NCI-H82 treated with DMSO at 0.1 percent for 48 hours (cell line): ENCODE measurements around the gene PHKA1.
"Not testable (repeated sequence)": the region's sequence is repeated elsewhere in the genome, so short reads cannot be mapped to it uniquely, and the experiment has no call there.

Experiments
- DNase-seq: peaks from one replicate; lab custom pipeline; 2025; ENCODE audit not compliant: unreplicated experiment; lab: John Stamatoyannopoulos, UW

PHKA1 gene

GRCh38 chrX:72572248-72573157 lies 141.6 kb downstream of the PHKA1 start, which contains the start of gene HDAC8:
TSS of gene HDAC8 (minus strand) at chrX:72572843. CDS start at chrX:72572761, 82 bp downstream.
- DNase-seq, result peak; percentile 81

- no peak for DNase-seq
These were observed 144.3 kb downstream of the PHKA1 start for GRCh38 chrX:72569786-72570185.

GRCh38 chrX:72568406-72569092 lies 145.6 kb downstream of the PHKA1 start:
- no peak for DNase-seq

GRCh38 chrX:72566448-72566847 lies 147.7 kb downstream of the PHKA1 start:
- DNase-seq, result no peak

- not testable (repeated sequence) for DNase-seq
These were observed 154.5 kb downstream of the PHKA1 start for GRCh38 chrX:72559655-72560054.

- no peak for DNase-seq
These were observed 159.5 kb downstream of the PHKA1 start for GRCh38 chrX:72554448-72555140.

- not testable (repeated sequence) for DNase-seq
These were observed 161.7 kb downstream of the PHKA1 start for GRCh38 chrX:72552443-72552842.

- no peak for DNase-seq
These were observed 168.1 kb downstream of the PHKA1 start for GRCh38 chrX:72545990-72546389.

- DNase-seq, result no peak
These were observed 173.8 kb downstream of the PHKA1 start for GRCh38 chrX:72540318-72540717.

GRCh38 chrX:72539822-72540221 lies 174.3 kb downstream of the PHKA1 start:
- no peak for DNase-seq

GRCh38 chrX:72536542-72536941 lies 177.6 kb downstream of the PHKA1 start:
- no peak for DNase-seq

GRCh38 chrX:72532366-72532765 lies 181.7 kb downstream of the PHKA1 start:
- DNase-seq, result no peak
